ENCODE measurements around the gene CCDC15.
"Not testable (repeated sequence)": the region's sequence is repeated elsewhere in the genome, so short reads cannot be mapped to it uniquely, and the experiment has no call there.

CCDC15 gene

DNA sequence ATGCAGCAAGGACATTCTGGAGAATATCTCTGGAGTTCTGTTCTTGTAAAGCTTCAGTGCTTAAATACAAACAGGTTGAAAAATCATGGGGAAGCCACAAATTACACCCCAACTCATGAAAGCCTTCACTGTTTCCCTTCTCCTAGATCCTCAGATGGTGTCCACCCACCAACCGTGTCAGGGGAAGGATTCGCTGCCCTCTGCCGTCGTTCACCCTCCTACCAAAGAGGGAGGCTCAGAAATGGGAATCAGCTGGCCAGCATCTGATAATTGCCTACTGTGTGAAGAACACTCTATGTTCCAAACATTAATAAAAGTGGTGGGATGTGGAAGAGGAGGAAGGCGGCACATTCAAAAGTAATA, 10.8 kb upstream of the CCDC15 start:
- no peak for DNase-seq

- DNase-seq: no peak
These were observed 10.3 kb upstream of the CCDC15 start for GRCh38 chr11:124943741-124944140.

DNA sequence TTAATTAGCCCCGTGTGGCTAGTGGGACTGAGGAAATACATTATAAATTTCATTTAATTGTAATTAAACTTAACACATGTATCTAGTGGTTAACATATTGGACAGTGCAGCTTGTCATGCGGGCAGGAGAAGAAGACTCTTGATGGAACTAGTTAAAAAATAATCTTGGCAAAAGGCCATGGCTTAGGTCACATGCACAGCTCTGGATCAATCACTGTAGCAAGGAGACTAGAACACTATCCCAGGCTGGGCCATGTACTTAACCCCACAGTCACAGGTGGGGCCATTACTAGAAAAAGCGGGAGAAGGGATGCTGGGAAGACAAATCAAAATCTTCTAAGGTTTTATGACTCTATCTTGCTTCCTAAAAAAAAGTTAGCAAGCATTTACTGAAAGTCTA, 9.4 kb upstream of the CCDC15 start:
- no peak for DNase-seq

DNA sequence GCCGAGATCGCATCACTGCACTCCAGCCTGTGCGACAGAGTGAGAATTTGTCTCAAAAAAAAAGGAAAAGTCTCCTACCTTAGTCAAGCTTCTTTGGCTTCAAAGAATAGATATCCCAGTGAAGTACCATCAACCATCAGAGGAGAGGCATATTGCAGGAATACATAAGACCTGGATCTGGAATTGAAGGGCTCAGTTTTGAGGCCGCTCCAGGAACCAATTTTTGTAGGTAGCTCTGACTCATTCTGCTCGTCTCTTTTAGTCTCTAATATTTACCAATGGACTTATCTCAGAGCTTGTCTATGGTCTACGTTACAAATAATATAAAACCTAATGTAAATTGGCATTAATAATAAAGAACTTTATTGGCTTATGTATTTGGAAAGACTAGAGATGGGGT, 8.2 kb upstream of the CCDC15 start:
- no peak for DNase-seq

- DNase-seq: no peak
These were observed 7.3 kb upstream of the CCDC15 start for GRCh38 chr11:124946735-124947141.

DNA sequence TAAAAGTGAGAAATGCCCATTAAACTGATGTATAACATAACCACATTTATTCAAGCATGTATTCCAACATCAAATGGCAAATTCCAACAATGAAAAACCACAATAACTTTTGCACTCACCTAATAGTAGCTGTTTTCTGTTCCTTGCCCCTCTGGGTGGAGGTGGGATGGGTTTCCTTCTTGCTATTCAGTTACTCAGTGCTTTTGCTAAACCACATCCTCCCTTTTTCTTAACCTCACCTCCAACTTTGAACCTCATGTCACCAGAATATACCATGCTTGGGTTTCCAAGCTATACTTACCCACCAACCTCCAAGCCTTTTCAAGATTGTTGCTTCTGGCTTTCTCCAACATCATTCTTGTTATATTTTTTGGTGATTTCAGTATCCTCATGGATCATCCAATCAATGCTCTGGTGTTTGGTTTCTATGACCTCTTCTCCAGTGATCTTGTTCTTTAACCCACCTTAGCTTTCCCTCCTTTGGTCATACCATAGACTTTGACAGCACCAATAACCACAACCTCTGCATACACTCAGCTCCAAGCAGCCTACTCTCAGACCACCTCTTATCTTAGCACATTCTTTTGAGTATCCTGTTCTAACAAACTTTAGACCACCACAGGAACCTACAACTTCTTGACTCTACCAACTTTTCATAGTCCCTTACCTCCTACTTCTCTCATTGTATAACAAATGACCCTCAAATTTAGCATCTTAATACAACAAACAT, 3.2 kb upstream of the CCDC15 start:
- no peak for DNase-seq

DNA sequence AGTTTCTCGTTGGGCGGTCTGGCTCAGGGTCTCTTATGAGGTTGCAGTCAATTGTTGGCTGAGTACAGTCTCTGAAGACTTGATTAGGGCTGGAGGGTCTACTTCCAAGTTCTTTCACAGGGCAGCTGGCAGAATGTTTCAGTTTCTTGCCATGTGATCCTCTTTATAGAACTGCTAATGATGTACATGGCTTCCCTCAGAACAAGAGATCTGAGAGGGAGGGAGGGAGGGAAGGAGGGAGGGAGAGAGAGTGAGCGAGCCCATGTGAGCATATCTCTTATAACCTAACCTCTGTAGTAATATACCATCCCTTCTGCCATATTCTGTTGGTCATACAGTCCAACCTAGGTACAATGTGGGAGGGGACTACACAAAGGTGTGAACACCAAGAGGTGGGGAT, 2.7 kb upstream of the CCDC15 start:
- no peak for DNase-seq

- DNase-seq: no peak
These were observed 571 bp downstream of the CCDC15 start for GRCh38 chr11:124954590-124954955.

GRCh38 chr11:124955035-124955434, 1.0 kb downstream of the CCDC15 start:
- no peak for DNase-seq

- no peak for DNase-seq
These were observed 8.1 kb downstream of the CCDC15 start for GRCh38 chr11:124961972-124962609.

GRCh38 chr11:124968197-124968596, 14.2 kb downstream of the CCDC15 start:
- DNase-seq: not testable (repeated sequence)

DNA sequence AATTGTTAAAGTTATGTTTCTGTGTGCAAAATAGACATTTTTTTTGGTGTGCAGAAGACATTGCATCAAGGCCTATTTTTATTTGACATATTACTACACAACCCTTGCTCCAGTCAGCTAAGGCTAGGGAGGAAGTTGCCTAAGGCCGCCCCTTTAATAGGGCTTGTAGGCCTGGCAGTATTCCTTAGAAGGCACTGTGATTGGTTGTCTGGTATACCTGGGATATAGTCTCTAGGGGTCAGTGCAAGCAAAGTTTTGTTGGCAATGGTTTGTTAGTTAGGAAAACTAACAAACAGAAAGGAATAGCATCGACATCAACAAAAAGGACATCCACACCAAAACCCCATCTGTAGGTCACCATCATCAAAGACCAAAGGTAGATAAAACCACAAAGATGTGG, 16.9 kb downstream of the CCDC15 start:
- no peak for DNase-seq

DNA sequence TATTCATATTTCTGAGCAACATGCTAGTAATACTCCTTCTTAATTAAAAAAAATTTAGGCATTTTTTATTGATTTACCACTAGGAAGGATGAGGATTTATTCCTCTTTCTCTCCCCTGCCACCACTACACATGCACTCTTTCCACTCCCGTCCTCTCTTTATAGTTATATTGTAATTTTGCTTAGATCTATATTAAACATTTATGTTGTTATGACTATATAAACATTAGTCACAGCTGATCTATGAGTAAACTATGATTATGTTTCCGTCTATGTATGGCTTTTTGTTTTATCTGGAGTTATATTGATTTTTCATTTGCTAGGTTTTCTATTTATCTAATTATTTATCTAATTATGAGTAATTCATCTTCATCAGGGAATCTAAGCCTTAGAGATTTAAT, 17.8 kb downstream of the CCDC15 start:
- no peak for DNase-seq

GRCh38 chr11:124976531-124976930, 22.5 kb downstream of the CCDC15 start:
- DNase-seq: no peak

- no peak for DNase-seq
These were observed 23.0 kb downstream of the CCDC15 start for GRCh38 chr11:124977006-124977405.

- DNase-seq: no peak
These were observed 24.3 kb downstream of the CCDC15 start for GRCh38 chr11:124978316-124978715.

- no peak for DNase-seq
These were observed 28.0 kb downstream of the CCDC15 start for GRCh38 chr11:124982043-124982442.

- no peak for DNase-seq
These were observed 29.9 kb downstream of the CCDC15 start for GRCh38 chr11:124983674-124984511.

DNA sequence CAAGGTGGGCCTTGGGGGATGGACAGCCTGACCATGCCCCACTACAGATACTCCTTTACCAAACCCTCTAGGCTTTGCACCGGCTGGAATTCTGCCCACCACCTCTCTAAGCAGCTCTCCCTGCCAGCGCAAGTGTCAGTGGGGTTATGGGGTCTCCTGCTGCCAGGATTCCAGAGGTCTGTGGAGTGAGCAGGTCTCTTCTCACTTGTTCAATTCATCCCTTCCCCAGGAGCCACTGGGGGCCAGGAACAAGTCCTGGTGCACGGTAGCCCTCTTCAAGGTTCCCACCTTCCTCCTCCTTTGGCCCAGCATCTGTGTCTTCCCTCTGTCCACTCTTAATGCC, 30.5 kb downstream of the CCDC15 start:
- no peak for DNase-seq

DNA sequence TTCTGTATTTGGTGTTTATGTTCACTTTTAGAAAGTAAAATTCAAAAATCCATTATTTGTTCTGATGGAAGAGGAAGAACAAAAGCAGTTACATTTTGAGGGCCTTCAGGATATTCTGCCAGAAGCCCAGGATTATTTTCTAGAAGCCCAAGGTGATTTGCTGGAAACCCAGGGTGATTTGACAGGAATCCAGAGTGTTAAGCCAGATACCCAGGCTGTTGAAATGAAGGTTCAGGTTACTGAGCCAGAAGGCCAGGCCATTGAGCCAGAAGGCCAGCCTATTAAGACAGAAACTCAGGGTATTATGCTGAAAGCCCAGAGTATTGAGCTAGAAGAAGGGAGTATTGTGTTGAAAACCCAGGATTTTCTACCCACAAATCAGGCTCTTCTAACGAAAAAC, 33.1 kb downstream of the CCDC15 start:
- DNase-seq: no peak

DNA sequence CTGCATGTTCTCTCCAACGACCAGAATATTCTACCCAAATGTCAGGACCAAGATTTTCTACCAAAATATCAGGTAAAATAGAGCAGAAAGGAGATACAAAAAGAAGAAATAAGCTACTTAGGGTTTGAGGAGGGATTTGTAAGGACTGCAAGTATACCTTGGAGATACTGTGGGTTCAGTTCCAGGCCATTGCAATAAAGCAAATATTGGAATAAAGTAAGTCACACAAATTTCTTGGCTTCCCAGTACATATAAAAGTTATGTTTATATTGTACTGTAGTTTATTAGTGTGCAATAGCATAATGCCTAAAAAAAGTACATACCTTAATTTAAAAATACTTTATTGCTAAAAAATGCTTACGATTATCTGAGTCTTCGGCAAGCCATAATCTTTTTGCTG, 34.1 kb downstream of the CCDC15 start:
- no peak for DNase-seq

GRCh38 chr11:125001079-125001778, 47.2 kb downstream of the CCDC15 start:
- DNase-seq: no peak

- no peak for DNase-seq
These were observed 47.8 kb downstream of the CCDC15 start for GRCh38 chr11:125001849-125002248.

DNA sequence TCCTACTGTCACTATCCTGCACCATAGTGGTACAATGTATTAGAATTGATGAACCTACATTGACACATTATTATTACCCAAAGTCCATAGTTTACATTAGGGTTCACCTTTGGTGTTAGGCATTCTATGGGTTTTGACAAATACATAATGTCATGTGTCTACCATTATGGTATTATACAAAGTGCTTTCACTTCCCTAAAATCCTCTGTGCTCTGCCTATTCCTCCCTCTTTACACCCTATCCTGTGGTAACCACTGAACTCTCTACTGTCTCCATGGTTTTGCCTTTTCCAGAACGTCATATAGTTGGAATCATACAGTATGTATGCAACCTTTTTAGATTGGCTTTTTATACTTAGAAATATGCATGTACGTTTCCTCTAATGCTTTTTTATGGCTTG, 51.5 kb downstream of the CCDC15 start:
- DNase-seq: no peak
